ENCODE data around the gene IGSF9B.

DNA sequence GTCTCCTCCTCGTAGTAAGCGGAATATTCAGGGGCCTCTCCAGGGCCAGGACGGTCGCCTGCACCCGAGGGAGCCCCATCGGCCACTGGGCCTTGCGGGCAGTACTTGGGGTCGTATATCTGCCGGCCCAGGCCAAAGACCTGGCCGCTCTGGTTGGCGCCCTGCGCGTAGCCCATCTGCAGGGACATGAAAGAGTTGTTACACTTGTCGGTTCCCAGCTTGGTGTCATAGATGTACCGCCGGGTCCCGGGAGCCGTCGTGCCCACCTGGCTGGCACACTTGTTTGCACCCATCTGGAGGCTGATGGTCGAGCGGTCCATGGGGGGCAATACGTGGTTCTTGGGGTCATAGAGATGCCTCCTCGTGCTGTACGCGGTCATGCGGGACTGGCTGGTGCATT is 92.0 kb downstream of the IGSF9B start:
- TF ChIP-seq POLR2A (IDR thresholded peaks at IDR 0.05) = no peak
- TF ChIP-seq, protein P1, sequence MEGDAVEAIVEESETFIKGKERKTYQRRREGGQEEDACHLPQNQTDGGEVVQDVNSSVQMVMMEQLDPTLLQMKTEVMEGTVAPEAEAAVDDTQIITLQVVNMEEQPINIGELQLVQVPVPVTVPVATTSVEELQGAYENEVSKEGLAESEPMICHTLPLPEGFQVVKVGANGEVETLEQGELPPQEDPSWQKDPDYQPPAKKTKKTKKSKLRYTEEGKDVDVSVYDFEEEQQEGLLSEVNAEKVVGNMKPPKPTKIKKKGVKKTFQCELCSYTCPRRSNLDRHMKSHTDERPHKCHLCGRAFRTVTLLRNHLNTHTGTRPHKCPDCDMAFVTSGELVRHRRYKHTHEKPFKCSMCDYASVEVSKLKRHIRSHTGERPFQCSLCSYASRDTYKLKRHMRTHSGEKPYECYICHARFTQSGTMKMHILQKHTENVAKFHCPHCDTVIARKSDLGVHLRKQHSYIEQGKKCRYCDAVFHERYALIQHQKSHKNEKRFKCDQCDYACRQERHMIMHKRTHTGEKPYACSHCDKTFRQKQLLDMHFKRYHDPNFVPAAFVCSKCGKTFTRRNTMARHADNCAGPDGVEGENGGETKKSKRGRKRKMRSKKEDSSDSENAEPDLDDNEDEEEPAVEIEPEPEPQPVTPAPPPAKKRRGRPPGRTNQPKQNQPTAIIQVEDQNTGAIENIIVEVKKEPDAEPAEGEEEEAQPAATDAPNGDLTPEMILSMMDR (IDR thresholded peaks at IDR 0.05) = no peak

Data from uterus (tissue), 2 donors.